CD14-positive monocyte (primary cell): ENCODE results near the gene ZBBX. TPM values are rescaled to one million over a fixed set of nuclear protein-coding genes. Genes with fewer than 3 reads are reported as not detected.

Source experiments
- DNase-seq, 3 donors: peaks; one replicate each; pipeline ENCODE4 v3.0.0-alpha.2; 2011 to 2022
- H2AFZ ChIP-seq: 2 replicates; pipeline ENCODE4 v1.6.0; 2012; ENCODE audit warnings: mild to moderate bottlenecking, low read depth, low read length, inconsistent platforms; ENCODE audit not compliant: insufficient read depth, poor library complexity, severe bottlenecking
- H3K27ac ChIP-seq, 2 donors: 1 replicate in 1 of 2; 2 replicates in 1 of 2; pipeline ENCODE4 v1.5.1; 2012 to 2013; ENCODE audit warnings: low read length in 2 of 2, control low read depth in 1 of 2, inconsistent platforms in 1 of 2, low read depth in 1 of 2, mild to moderate bottlenecking in 1 of 2
- H3K27me3 ChIP-seq, 2 donors: one replicate each; pipeline versions ENCODE4 v1.6.0 to v1.6.1; 2011 to 2013; ENCODE audit warnings: low read length in 2 of 2; ENCODE audit not compliant: control insufficient read depth in 2 of 2, insufficient read depth in 2 of 2
- H3K36me3 ChIP-seq, 2 donors: replicated peaks in 1 of 2; 1 replicate in 1 of 2; 2 replicates in 1 of 2; pipeline versions ENCODE4 v1.5.1 to v1.6.1; 2012 to 2013; ENCODE audit warnings: low read length in 2 of 2, control low read depth in 1 of 2, inconsistent platforms in 1 of 2, mild to moderate bottlenecking in 1 of 2; ENCODE audit not compliant: insufficient read depth in 2 of 2, control insufficient read depth in 1 of 2
- H3K4me1 ChIP-seq, 2 donors: 1 replicate in 1 of 2; 2 replicates in 1 of 2; pipeline versions ENCODE4 v1.5.1 to v1.6.1; 2012 to 2013; ENCODE audit warnings: low read length in 2 of 2, control low read depth in 1 of 2, inconsistent platforms in 1 of 2, mild to moderate bottlenecking in 1 of 2, moderate library complexity in 1 of 2; ENCODE audit not compliant: insufficient read depth in 2 of 2, control insufficient read depth in 1 of 2
- H3K4me2 ChIP-seq: replicated peaks from 2 replicates; pipeline ENCODE3; 2012; ENCODE audit warnings: low read length, moderate library complexity, mild to moderate bottlenecking; ENCODE audit not compliant: poor library complexity, severe bottlenecking; ENCODE audit errors: extremely low read depth
- H3K4me3 ChIP-seq, 3 experiments: fragments of 200-600 bp in 1 of 3; sonication (generic) in 1 of 3; replicated peaks in 1 of 3; 1 replicate in 2 of 3; 2 replicates in 1 of 3; pipeline ENCODE4 v1.5.1; 2011 to 2013; ENCODE audit warnings: low read length in 3 of 3, mild to moderate bottlenecking in 3 of 3, control low read depth in 2 of 3, low read depth in 2 of 3, inconsistent platforms in 1 of 3, moderate library complexity in 1 of 3
- H3K79me2 ChIP-seq: 2 replicates; pipeline ENCODE4 v1.6.0; 2012; ENCODE audit warnings: mild to moderate bottlenecking, control low read depth, inconsistent platforms, low read length, moderate library complexity; ENCODE audit not compliant: insufficient read depth
- H3K9ac ChIP-seq: 2 replicates; pipeline ENCODE4 v1.6.0; 2017; ENCODE audit warnings: low read length, mild to moderate bottlenecking; ENCODE audit not compliant: insufficient read depth, poor library complexity, severe bottlenecking
- H3K9me3 ChIP-seq, 2 donors: replicated peaks in 1 of 2; 1 replicate in 1 of 2; 2 replicates in 1 of 2; pipeline versions ENCODE4 v1.5.1 to v1.6.1; 2012 to 2013; ENCODE audit warnings: low read length in 2 of 2, control low read depth in 1 of 2; ENCODE audit not compliant: control insufficient read depth in 1 of 2, insufficient read depth in 1 of 2
- H4K20me1 ChIP-seq: 2 replicates; pipeline ENCODE4 v1.6.0; 2012; ENCODE audit warnings: mild to moderate bottlenecking, low read length, control low read depth, moderate library complexity; ENCODE audit not compliant: insufficient read depth
- H3K27ac Mint-ChIP-seq, 7 donors: one replicate each; pipeline ENCODE4 v1.8.0; 2020; ENCODE audit warnings: mild to moderate bottlenecking in 7 of 7, mixed read lengths in 7 of 7, moderate library complexity in 6 of 7, inconsistent platforms in 2 of 7
- H3K27me3 Mint-ChIP-seq, 3 donors: one replicate each; pipeline ENCODE4 v1.8.0; 2021 to 2022; ENCODE audit warnings: low read depth in 3 of 3, mild to moderate bottlenecking in 3 of 3, mixed read lengths in 3 of 3, moderate library complexity in 3 of 3, inconsistent platforms in 1 of 3
- H3K36me3 Mint-ChIP-seq, 2 donors: one replicate each; pipeline ENCODE4 v1.8.0; 2020; ENCODE audit warnings: mixed read lengths in 2 of 2, inconsistent platforms in 1 of 2, mild to moderate bottlenecking in 1 of 2
- H3K4me1 Mint-ChIP-seq: one replicate; pipeline ENCODE4 v1.8.0; 2020; ENCODE audit warnings: mild to moderate bottlenecking, mixed read lengths
- H3K4me3 Mint-ChIP-seq, 2 donors: one replicate each; pipeline ENCODE4 v1.8.0; 2020; ENCODE audit warnings: mild to moderate bottlenecking in 2 of 2, mixed read lengths in 2 of 2, moderate library complexity in 1 of 2
- H3K9me3 Mint-ChIP-seq, 7 donors: one replicate each; pipeline ENCODE4 v1.8.0; 2020 to 2022; ENCODE audit warnings: mixed read lengths in 7 of 7, mild to moderate bottlenecking in 6 of 7, moderate library complexity in 6 of 7, inconsistent platforms in 2 of 7
- WGBS: methylation state at CpG from one replicate; pipeline ENCODE4 v1.1.5; 2013; ENCODE audit warnings: missing lambda C conversion rate; ENCODE audit not compliant: insufficient coverage; 5-methylcytosine and 5-hydroxymethylcytosine counted together
- intact Hi-C, 2 donors: fragments of 100-400 bp; cut with micrococcal nuclease; formaldehyde crosslinking; loops; one replicate each; pipeline versions ENCODE4 v1.15.0 to v1.15.1; 2023
- polyA plus RNA-seq, 3 donors: library from polyadenylated mRNA; depleted of rRNA in 1 of 3; unstranded in 2 of 3; stranded (reverse) in 1 of 3; fragments of 300-500 nt in 2 of 3; fragments of >200 nt in 1 of 3; fragmentation: Illumina TruSeq in 2 of 3; gene quantifications; 1 replicate in 2 of 3; 2 replicates in 1 of 3; pipeline ENCODE4 v1.2.3, GENCODE V29; 2012 to 2021
- TF ChIP-seq, protein P1 (sequence below): fragments of 200-600 bp; IDR thresholded peaks from one replicate; pipeline ENCODE4 v1.8.0; 2022; ENCODE audit warnings: antibody characterized with exemption, mild to moderate bottlenecking

Gene ZBBX
- polyA plus RNA-seq, 3 donors = not detected

DNA sequence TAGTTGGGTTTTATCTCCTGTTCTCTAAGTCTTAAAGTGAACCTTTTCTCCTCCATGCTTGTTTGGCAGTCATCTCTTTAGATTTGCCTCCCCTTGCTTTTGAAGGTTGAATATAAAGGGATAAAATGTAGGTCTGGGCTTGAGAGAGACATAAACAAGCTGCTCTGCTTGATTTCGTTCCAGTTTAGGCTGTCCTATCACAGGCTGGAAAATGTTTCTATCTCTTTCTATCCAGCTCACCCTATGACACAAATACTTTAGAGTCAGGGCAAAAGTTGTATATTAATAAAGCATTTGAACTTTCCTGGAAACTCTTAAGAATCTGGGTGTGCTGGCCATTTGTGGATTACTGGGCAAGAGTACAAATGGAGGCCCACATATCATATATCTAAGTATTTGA, 29.5 kb upstream of the ZBBX start:
- H4K20me1 ChIP-seq = no peaks in the 10 kb centered on the region
- Mint-ChIP-seq H3K27me3 (no peaks in the 10 kb centered on the region), H3K9me3 (no peaks in the 10 kb centered on the region), H3K4me3 (no peak overlapping the region), H3K36me3 (no peaks in the 10 kb centered on the region), H3K4me1 (no peaks in the 10 kb centered on the region), H3K27ac (no peak overlapping the region)
- no peak overlapping the region for H3K4me3 ChIP-seq
- H3K4me2 ChIP-seq = no peak overlapping the region
- no peak overlapping the region for H3K9ac ChIP-seq
- H3K27ac ChIP-seq = no peak overlapping the region
- no peaks in the 10 kb centered on the region for H3K79me2 ChIP-seq
- intact Hi-C loops = no loop called here
- WGBS = no CpG with 5 or more reads among the region's 1 CpG
- TF ChIP-seq, protein P1, sequence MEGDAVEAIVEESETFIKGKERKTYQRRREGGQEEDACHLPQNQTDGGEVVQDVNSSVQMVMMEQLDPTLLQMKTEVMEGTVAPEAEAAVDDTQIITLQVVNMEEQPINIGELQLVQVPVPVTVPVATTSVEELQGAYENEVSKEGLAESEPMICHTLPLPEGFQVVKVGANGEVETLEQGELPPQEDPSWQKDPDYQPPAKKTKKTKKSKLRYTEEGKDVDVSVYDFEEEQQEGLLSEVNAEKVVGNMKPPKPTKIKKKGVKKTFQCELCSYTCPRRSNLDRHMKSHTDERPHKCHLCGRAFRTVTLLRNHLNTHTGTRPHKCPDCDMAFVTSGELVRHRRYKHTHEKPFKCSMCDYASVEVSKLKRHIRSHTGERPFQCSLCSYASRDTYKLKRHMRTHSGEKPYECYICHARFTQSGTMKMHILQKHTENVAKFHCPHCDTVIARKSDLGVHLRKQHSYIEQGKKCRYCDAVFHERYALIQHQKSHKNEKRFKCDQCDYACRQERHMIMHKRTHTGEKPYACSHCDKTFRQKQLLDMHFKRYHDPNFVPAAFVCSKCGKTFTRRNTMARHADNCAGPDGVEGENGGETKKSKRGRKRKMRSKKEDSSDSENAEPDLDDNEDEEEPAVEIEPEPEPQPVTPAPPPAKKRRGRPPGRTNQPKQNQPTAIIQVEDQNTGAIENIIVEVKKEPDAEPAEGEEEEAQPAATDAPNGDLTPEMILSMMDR = no peak
- no peaks in the 10 kb centered on the region for H3K4me1 ChIP-seq
- H3K36me3 ChIP-seq = no peaks in the 10 kb centered on the region
- no peaks in the 10 kb centered on the region for H3K9me3 ChIP-seq
- H3K27me3 ChIP-seq = no peaks in the 10 kb centered on the region
- no peak overlapping the region for H2AFZ ChIP-seq
- no peak for DNase-seq

DNA sequence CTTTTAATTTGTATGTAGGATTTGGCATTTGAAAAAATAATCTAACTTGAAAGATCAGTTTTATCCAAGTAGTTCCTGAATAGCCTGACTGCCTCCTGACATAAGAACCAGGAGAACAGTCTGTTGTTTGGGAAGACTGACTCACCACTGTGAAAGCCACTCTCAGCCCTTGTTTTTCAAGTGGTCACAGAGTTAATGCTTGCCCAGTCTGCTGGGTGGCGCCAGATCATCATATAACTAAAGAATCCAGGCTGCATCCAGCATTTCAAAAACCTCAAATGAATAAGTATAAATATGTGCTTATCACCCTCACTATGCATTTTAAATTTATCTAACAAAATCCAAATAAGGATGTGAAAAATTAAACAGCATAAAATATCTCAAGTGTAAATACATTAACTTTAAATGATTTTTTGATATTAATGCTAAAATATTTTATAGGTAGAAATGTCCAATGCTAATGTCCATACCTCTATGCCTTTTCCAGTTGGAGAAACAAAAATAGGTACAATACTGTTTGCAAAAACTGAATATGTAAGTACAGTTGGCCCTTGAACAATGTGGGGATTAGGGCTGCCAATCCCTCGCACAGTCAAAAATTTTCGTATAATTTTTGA, 26.9 kb upstream of the ZBBX start:
- Histone ChIP-seq H3K27me3 (no peaks in the 10 kb centered on the region), H4K20me1 (no peaks in the 10 kb centered on the region), H3K9me3 (no peaks in the 10 kb centered on the region), H3K4me2 (no peak overlapping the region), H3K36me3 (no peaks in the 10 kb centered on the region), H2AFZ (no peak overlapping the region), H3K9ac (no peak overlapping the region), H3K27ac (no peak overlapping the region), H3K4me1 (no peaks in the 10 kb centered on the region), H3K4me3 (no peak overlapping the region), H3K79me2 (no peaks in the 10 kb centered on the region)
- H3K36me3 Mint-ChIP-seq = no peaks in the 10 kb centered on the region
- intact Hi-C loops = no loop called here
- H3K27me3 Mint-ChIP-seq = peaks cover 0 to 1% (median 0%) of the 10 kb centered on the region in 3 donors
- no peak overlapping the region for H3K27ac Mint-ChIP-seq
- WGBS = no CpG with 5 or more reads among the region's 3 CpGs
- TF ChIP-seq, protein P1 = peak; percentile 49
- no peaks in the 10 kb centered on the region for H3K4me1 Mint-ChIP-seq
- peak; percentile 11 to 45 (median 33) for DNase-seq
- H3K9me3 Mint-ChIP-seq = no peaks in the 10 kb centered on the region
- no peak overlapping the region for H3K4me3 Mint-ChIP-seq
